Mammary epithelial cell (primary cell): ENCODE results near the gene HOXD12.

ENCODE experiments used
- EZH2 ChIP-seq: IDR thresholded peaks from 2 replicates; pipeline ENCODE4 v1.6.1; 2012; ENCODE audit warnings: low read length, inconsistent platforms, borderline replicate concordance
- TF ChIP-seq, protein P1 (sequence below), 2 donors: IDR thresholded peaks in 1 of 2; conservative IDR thresholded peaks in 1 of 2; 2 replicates each; pipeline ENCODE4 v1.5.1; 2011 to 2012; ENCODE audit warnings: inconsistent platforms in 2 of 2, low read length in 2 of 2, mild to moderate bottlenecking in 2 of 2, control low read depth in 1 of 2, low read depth in 1 of 2; ENCODE audit not compliant: insufficient read depth in 1 of 2; ENCODE audit errors: extremely low read depth in 1 of 2

DNA sequence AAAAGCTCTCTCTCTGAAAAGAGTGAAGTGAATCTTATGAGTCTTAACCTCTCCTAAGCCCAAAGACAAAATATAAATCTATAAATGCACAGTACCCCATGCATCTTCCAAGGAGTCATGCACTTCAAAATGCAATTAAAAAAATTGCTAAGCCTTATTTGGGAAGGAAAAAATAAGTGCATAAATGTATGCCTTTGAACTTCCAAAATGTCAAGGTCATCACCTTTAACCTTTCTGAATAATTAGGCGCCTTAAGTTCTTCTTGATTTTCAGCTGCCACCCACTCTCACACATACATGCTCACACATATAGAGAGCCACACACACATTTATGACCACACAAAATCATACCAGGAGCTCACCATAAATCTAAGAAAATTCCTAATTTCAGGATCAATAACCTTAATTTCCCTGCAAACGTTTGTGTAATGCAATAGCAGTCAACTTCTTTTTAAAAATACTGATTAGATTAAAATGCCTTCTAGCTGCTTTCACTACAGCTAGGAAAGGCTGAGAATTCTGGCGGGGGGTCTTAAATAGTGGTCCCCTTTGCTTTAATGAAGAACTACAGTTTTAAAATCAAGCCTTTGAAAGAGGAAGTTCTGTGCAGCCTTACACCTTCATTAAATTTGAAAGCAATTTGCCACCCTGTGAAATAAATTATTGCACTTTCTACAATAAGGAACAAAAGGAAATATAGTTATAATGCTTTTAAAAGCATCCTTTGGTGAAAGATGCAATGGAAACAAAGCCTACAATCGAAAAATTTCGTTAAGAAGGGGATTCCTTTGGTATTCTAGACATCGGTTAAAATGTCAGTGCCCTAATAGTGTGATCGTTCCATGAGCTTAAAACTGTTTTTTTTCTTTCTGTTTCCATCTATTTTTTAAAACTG is 11.1 kb downstream of the HOXD12 start:
- TF ChIP-seq, protein P1, sequence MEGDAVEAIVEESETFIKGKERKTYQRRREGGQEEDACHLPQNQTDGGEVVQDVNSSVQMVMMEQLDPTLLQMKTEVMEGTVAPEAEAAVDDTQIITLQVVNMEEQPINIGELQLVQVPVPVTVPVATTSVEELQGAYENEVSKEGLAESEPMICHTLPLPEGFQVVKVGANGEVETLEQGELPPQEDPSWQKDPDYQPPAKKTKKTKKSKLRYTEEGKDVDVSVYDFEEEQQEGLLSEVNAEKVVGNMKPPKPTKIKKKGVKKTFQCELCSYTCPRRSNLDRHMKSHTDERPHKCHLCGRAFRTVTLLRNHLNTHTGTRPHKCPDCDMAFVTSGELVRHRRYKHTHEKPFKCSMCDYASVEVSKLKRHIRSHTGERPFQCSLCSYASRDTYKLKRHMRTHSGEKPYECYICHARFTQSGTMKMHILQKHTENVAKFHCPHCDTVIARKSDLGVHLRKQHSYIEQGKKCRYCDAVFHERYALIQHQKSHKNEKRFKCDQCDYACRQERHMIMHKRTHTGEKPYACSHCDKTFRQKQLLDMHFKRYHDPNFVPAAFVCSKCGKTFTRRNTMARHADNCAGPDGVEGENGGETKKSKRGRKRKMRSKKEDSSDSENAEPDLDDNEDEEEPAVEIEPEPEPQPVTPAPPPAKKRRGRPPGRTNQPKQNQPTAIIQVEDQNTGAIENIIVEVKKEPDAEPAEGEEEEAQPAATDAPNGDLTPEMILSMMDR (conservative IDR thresholded peaks at IDR 0.05 in 1 of 2, IDR thresholded peaks at IDR 0.05 in 1 of 2; ENCODE audit: extremely low read depth in 1 of 2, insufficient read depth in 1 of 2, low read depth in 1 of 2, low read length in 2 of 2): no peak
- TF ChIP-seq EZH2: no peak
